SK-N-SH treated with all-trans-retinoic acid at 6 μM for 48 hours (cell line): ENCODE measurements around the gene UGT2B7.
"Not testable (repeated sequence)": the region's sequence is repeated elsewhere in the genome, so short reads cannot be mapped to it uniquely, and the experiment has no call there.

Experiments
- ATAC-seq: fragments of 200-7000 bp; cut with Tn5 transposase; 3 replicates; pipeline ENCODE4 v1.9.1; 2020; ENCODE audit warnings: mild to moderate bottlenecking, moderate library complexity
- ARNTL ChIP-seq: fragments of 450-650 bp; formaldehyde crosslinking; IDR thresholded peaks from 2 replicates; pipeline ENCODE4 v1.5.0; 2020; ENCODE audit warnings: low read depth, mild to moderate bottlenecking, moderate library complexity, borderline replicate concordance
- CREB5 ChIP-seq: fragments of 250-450 bp; sonication (Bioruptor Pico); IDR thresholded peaks from 2 replicates; pipeline ENCODE4 v1.5.1; 2020; ENCODE audit warnings: low read depth, mild to moderate bottlenecking, moderate library complexity
- ESRRG ChIP-seq: fragments of 250-450 bp; sonication (Bioruptor Pico); IDR thresholded peaks from 2 replicates; pipeline ENCODE4 v1.6.1; 2021; ENCODE audit warnings: mild to moderate bottlenecking
- OSR1 ChIP-seq: fragments of 250-450 bp; sonication (Bioruptor Pico); IDR thresholded peaks from 2 replicates; pipeline ENCODE4 v1.8.0; 2022; ENCODE audit warnings: moderate library complexity, mild to moderate bottlenecking, inconsistent platforms
- POU6F1 ChIP-seq: fragments of 250-450 bp; sonication (Bioruptor Pico); IDR thresholded peaks from 2 replicates; pipeline ENCODE4 v1.8.0; 2021; ENCODE audit warnings: low read depth, mild to moderate bottlenecking, moderate library complexity, borderline replicate concordance
- RARB ChIP-seq: fragments of 250-450 bp; sonication (Bioruptor Pico); IDR thresholded peaks from 2 replicates; pipeline ENCODE4 v1.8.0; 2021; ENCODE audit warnings: mild to moderate bottlenecking, moderate library complexity
- ZFP3 ChIP-seq: fragments of 250-450 bp; sonication (Bioruptor Pico); IDR thresholded peaks from 2 replicates; pipeline ENCODE4 v1.5.0; 2020; ENCODE audit warnings: mild to moderate bottlenecking, moderate library complexity
- ZNF565 ChIP-seq: fragments of 450-650 bp; formaldehyde crosslinking; conservative IDR thresholded peaks from 2 replicates; pipeline ENCODE4 v1.5.0; 2020; ENCODE audit warnings: low read depth, mild to moderate bottlenecking, moderate library complexity
- TF ChIP-seq, protein P1 (sequence below): fragments of 250-450 bp; sonication (Bioruptor Pico); IDR thresholded peaks from 2 replicates; pipeline ENCODE4 v1.8.0; 2020; ENCODE audit warnings: mild to moderate bottlenecking, moderate library complexity, borderline replicate concordance
- TF ChIP-seq, protein P2 (sequence below): fragments of 250-450 bp; sonication (Bioruptor Pico); IDR thresholded peaks from 2 replicates; pipeline ENCODE4 v1.5.1; 2021; ENCODE audit warnings: mild to moderate bottlenecking, moderate library complexity

Gene UGT2B7

DNA sequence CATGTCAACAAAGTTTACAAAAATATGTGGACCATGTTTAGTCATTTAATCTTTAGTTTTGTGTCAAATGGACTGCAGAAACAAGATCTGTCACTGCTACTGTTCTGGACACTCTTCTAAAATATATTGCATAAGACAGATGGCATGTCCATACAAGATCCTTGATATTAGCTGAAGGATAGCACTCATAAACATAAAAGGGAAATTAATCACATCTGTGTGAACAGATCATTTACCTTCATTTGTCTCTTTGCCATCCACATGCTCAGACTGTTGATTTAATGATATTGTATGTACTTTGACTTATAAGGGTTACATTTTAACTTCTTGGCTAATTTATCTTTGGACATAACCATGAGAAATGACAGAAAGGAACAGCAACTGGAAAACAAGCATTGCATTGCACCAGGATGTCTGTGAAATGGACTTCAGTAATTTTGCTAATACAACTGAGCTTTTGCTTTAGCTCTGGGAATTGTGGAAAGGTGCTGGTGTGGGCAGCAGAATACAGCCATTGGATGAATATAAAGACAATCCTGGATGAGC is at the start of gene UGT2B7:
Gene UGT2B7 (plus strand): TSS at position 364 of the 546 bp plus-strand sequence. CDS start 47 bp downstream, at position 411.
- no peak for ATAC-seq
- no peak for TF ChIP-seq OSR1 (CRISPR knock-in tag)
- no peak for TF ChIP-seq ZFP3 (CRISPR knock-in tag)
- TF ChIP-seq RARB = no peak
- TF ChIP-seq ARNTL (CRISPR knock-in tag) = no peak
- TF ChIP-seq, protein P1, sequence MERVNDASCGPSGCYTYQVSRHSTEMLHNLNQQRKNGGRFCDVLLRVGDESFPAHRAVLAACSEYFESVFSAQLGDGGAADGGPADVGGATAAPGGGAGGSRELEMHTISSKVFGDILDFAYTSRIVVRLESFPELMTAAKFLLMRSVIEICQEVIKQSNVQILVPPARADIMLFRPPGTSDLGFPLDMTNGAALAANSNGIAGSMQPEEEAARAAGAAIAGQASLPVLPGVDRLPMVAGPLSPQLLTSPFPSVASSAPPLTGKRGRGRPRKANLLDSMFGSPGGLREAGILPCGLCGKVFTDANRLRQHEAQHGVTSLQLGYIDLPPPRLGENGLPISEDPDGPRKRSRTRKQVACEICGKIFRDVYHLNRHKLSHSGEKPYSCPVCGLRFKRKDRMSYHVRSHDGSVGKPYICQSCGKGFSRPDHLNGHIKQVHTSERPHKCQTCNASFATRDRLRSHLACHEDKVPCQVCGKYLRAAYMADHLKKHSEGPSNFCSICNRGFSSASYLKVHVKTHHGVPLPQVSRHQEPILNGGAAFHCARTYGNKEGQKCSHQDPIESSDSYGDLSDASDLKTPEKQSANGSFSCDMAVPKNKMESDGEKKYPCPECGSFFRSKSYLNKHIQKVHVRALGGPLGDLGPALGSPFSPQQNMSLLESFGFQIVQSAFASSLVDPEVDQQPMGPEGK (CRISPR knock-in tag) = no peak
- no peak for TF ChIP-seq POU6F1 (CRISPR knock-in tag)
- no peak for TF ChIP-seq CREB5 (CRISPR knock-in tag)

GRCh38 chr4:69049860-69050259 is 46.4 kb upstream of the UGT2B7 start:
- ATAC-seq = no peak
- TF ChIP-seq, protein P1 (CRISPR knock-in tag) = no peak
- no peak for TF ChIP-seq OSR1 (CRISPR knock-in tag)
- TF ChIP-seq ZNF565 = no peak
- TF ChIP-seq, protein P2, sequence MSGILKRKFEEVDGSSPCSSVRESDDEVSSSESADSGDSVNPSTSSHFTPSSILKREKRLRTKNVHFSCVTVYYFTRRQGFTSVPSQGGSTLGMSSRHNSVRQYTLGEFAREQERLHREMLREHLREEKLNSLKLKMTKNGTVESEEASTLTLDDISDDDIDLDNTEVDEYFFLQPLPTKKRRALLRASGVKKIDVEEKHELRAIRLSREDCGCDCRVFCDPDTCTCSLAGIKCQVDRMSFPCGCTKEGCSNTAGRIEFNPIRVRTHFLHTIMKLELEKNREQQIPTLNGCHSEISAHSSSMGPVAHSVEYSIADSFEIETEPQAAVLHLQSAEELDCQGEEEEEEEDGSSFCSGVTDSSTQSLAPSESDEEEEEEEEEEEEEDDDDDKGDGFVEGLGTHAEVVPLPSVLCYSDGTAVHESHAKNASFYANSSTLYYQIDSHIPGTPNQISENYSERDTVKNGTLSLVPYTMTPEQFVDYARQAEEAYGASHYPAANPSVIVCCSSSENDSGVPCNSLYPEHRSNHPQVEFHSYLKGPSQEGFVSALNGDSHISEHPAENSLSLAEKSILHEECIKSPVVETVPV (CRISPR knock-in tag) = no peak

- not testable (repeated sequence) for ATAC-seq
Observed at GRCh38 chr4:69050853-69051575, 45.3 kb upstream of the UGT2B7 start.

DNA sequence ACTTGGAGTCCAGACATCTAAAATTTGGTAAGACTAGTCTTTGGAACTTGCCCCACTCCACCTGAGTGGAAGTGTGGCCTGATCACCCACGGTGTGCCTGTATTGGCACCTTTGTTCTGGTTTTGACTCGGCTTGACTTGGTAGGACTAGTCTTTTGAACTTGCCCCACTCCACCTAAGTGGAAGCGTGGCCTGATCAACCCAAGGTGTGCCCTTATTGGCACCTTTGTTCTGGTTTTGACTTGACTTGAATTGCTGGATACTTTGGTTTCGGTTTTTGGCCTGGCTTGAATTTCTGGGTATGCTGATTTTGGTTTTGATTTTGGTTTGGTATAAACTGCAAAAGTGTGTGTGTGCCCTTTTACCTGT is 44.7 kb upstream of the UGT2B7 start:
- ATAC-seq = no peak
- TF ChIP-seq ESRRG (no peak), POU6F1 (CRISPR knock-in tag) (no peak), CREB5 (CRISPR knock-in tag) (no peak)
- TF ChIP-seq, protein P1 (CRISPR knock-in tag) = no peak

DNA sequence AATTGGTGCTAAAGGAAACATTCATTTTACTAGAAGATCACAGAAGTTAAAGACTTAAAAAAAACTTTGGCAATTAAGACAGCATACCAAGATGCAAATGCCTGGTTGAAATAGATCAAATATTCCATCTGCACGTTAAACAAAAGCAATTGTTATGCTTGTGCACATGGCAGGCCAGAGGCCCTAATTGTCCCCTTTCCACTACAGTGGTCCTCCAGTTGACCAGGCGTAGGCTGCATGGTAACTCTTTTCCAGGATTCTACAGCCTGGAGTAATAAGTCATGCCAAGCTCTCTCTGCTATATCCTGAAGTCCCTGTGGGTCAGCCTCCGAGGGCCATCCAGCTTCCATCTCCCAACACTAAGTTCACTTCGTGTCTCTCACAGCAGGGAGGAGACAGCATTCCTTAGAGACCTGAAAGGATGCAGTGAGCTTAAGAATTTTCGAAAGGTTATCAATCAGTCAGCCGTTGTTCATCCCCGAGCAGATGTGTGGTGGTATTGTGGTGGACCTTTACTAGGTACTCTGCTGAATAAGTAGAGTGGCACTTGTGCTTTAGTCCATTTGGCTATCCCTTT is 42.9 kb upstream of the UGT2B7 start:
- not testable (repeated sequence) for ATAC-seq

- ATAC-seq = not testable (repeated sequence)
Observed at GRCh38 chr4:69054033-69054432, 42.2 kb upstream of the UGT2B7 start.
